ENCODE data around the gene OPA3. TPM values are rescaled to one million over a fixed set of nuclear protein-coding genes. Genes with fewer than 3 reads are reported as not detected.

Gene OPA3
- total and polyA plus RNA-seq, 10 of the 15 experiments (the other 5 are each of a cell fraction or from before 2014, with no cell fraction given), result 2.2 to 24.3 (median 13.3) TPM

GRCh38 chr19:45492137-45492626, 92.4 kb downstream of the OPA3 start:
- 73% methylated on average over 5 of the region's 5 CpGs for WGBS (ENCODE audit: insufficient coverage, insufficient replicate concordance, low lambda C conversion rate, missing lambda C conversion rate)
- RAD21 ChIA-PET (ENCODE audit: unreplicated experiment), result interaction anchor here (1.2 kb wide), 1 partner anchor 151 kb away, joined by 3 read pairs; no protein-coding TSS in a partner anchor
- peak overlapping the region; percentile 77 for H3K4me3 ChIP-seq
- no peak overlapping the region for H3K27ac ChIP-seq (ENCODE audit: control insufficient read depth, insufficient read depth)
- ATAC-seq (no peak), DNase-seq (ENCODE audit: low read depth, low spot score) (no peak), FAIRE-seq (peak; percentile 31)
- H3K9me3 ChIP-seq (replicated peaks; ENCODE audit: control insufficient read depth, insufficient read depth, low read length), result no peaks in the 10 kb centered on the region
- intact Hi-C loops (cut with micrococcal nuclease; ENCODE audit: unreplicated experiment), result no loop called here
- CTCF ChIA-PET, result interaction anchor here (1.3 to 1.9 kb wide), 5 partner anchors 13 to 149 kb away, joined by 3 to 6 read pairs (median 4); no protein-coding TSS in a partner anchor
- in situ Hi-C loops (cut with MboI), result no loop called here
- peak overlapping the region; percentile 15 for H2AFZ ChIP-seq (ENCODE audit: control insufficient read depth, low read depth, low read length)
- H3K4me2 ChIP-seq (ENCODE audit: control insufficient read depth, insufficient read depth), result peak overlapping the region; percentile 65; the same call in 1 of the 2 replicates
- no TSS peak for BruUV-seq (replicated peaks)
- peaks cover 0 to 9% of the 10 kb centered on the region in 2 experiments; a peak in 3 of 4 replicates for H3K27me3 ChIP-seq (replicated peaks in 1 of 2; ENCODE audit: control insufficient read depth in 2 of 2, insufficient read depth in 2 of 2, low read length in 1 of 2)
- POLR2A ChIA-PET, result interaction anchor here (0.7 kb wide), 1 partner anchor 792 kb away, joined by 8 read pairs; no protein-coding TSS in a partner anchor
- H3K4me1 ChIP-seq (ENCODE audit: control insufficient read depth, insufficient read depth, low read length), result peaks cover 3% of the 10 kb centered on the region; the same call in 1 of the 2 replicates
- no peaks in the 10 kb centered on the region for H3K36me3 ChIP-seq (ENCODE audit: control insufficient read depth in 2 of 2, insufficient read depth in 2 of 2, low read length in 1 of 2)
- peaks cover 6% of the 10 kb centered on the region; the same call in 1 of the 2 replicates for H4K20me1 ChIP-seq (ENCODE audit: control insufficient read depth, insufficient read depth)
- H3K79me2 ChIP-seq (ENCODE audit: control insufficient read depth, insufficient read depth, low read length), result no peaks in the 10 kb centered on the region
- SMC1A ChIA-PET (ENCODE audit: uncharacterized antibody, unreplicated experiment), result no interaction called here
- no peak overlapping the region for H3K9ac ChIP-seq (ENCODE audit: control insufficient read depth, insufficient read depth, low read length)
- no peak for TF ChIP-seq RBBP5 (conservative IDR thresholded peaks at IDR 0.05)
- TF ChIP-seq ZNF217 (IDR thresholded peaks at IDR 0.05), result no peak
- TF ChIP-seq BCL11A (IDR thresholded peaks at IDR 0.05; ENCODE audit: low read depth, low read length), result no peak
- no peak for TF ChIP-seq CBX5 (IDR thresholded peaks at IDR 0.05; ENCODE audit: low read depth)
- TF ChIP-seq NFXL1 (IDR thresholded peaks at IDR 0.05; ENCODE audit: borderline replicate concordance), result no peak
- no peak for TF ChIP-seq ATF3 (IDR thresholded peaks at IDR 0.05; ENCODE audit: borderline replicate concordance, extremely low read depth, low read depth, low read length)
- TF ChIP-seq TAF1 (IDR thresholded peaks at IDR 0.05; ENCODE audit: borderline replicate concordance, low read depth, low read length), result no peak
- no peak for TF ChIP-seq RELB (IDR thresholded peaks at IDR 0.05; ENCODE audit: low read depth)
- TF ChIP-seq BCL3 (IDR thresholded peaks at IDR 0.05; ENCODE audit: borderline replicate concordance, insufficient read depth, low read depth, low read length, poor library complexity, severe bottlenecking), result no peak
- TF ChIP-seq RFX5 (IDR thresholded peaks at IDR 0.05; ENCODE audit: low read depth, low read length), result no peak
- no peak for TF ChIP-seq JUND (IDR thresholded peaks at IDR 0.05; ENCODE audit: low read depth, low read length)
- TF ChIP-seq MEF2A (IDR thresholded peaks at IDR 0.05; ENCODE audit: insufficient read depth, low read depth, low read length), result no peak
- TF ChIP-seq ZNF687 (IDR thresholded peaks at IDR 0.05), result no peak
- no peak for TF ChIP-seq KLF5 (IDR thresholded peaks at IDR 0.05; ENCODE audit: partially characterized antibody)
- no peak for TF ChIP-seq PML (IDR thresholded peaks at IDR 0.05; ENCODE audit: low read length)
- no peak for TF ChIP-seq ETV6 (conservative IDR thresholded peaks at IDR 0.05 in 1 of 2, IDR thresholded peaks at IDR 0.05 in 1 of 2; ENCODE audit: borderline replicate concordance in 1 of 2, low read depth in 1 of 2)

Data from GM12878 (cell line).